NB4 (cell line): Measurements from ENCODE around the gene STK11IP.

ENCODE experiments used
- CTCF ChIP-seq: IDR thresholded peaks from one replicate; pipeline ENCODE4 v1.5.1; 2012; ENCODE audit warnings: low read depth, low read length
- POLR2A ChIP-seq: IDR thresholded peaks from 2 replicates; pipeline ENCODE4 v1.6.1; 2011; ENCODE audit warnings: mild to moderate bottlenecking; ENCODE audit not compliant: insufficient read length; ENCODE audit errors: extremely low read depth

DNA sequence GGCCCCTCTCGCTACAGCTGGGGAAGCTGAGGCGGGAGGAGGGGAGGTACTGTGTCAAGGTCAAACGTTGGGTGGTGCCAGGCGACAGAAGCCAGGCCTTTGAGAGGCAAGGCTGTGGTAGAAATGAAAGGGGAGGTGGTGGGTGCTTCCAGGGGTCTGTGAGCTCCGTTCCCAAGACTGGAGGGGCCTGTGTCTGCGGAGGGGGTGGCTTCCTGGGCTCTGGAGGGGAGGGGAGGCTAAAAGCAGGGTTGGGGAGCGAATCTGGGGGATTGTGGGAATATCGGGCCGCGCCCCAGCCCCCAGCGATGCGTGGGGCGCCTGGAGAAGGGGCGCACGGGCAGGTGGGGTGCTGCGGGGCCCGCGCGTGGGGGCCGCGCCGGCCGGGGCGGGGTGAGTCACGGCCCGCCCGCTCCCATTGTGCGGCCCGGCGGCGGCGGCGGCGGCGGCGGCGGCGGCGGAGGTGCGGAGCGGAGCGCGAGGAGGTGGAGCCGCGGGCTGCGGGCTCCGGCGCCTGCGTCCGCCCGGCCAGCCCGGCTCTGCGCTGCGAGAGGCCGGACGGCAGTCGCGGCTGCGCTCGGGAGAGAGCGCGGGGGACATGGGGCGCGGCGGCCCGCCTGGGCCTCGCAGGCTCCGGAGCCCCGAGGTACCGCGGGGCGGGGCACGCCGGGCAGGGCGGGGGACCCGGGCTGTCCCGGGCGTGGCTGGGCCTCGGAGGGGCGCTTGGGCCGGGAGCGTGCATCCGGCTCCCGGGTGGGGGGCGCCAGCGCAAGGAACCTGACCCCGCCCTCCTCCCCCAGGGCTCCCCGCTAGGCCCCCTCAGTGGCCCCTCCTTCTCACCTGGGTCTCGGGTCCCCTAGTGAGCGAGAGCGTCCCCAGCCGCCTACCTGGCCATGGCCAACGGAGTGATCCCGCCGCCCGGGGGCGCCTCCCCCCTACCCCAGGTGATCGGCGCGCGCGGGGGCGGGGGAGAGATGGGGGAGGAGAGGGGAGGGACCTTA is 29.7 kb downstream of the STK11IP start, which contains the start of gene SLC4A3:
- TF ChIP-seq CTCF, result no peak
- no peak for TF ChIP-seq POLR2A
